Peyer's patch (tissue), 4 donors: ENCODE measurements around the gene NOTCH2. TPM values are rescaled to one million over a fixed set of nuclear protein-coding genes. Genes with fewer than 3 reads are reported as not detected.

Source experiments
- DNase-seq, 3 donors: peaks; one replicate each; pipeline ENCODE4 v3.0.0-alpha.2; 2017 to 2019
- H3K27ac ChIP-seq, 4 donors: fragments of 200-600 bp; sonication (generic); one replicate each; pipeline ENCODE4 v1.5.1; 2016 to 2019
- H3K27me3 ChIP-seq, 2 donors: fragments of 200-600 bp; sonication (generic); one replicate each; pipeline ENCODE4 v1.5.1; 2019
- H3K36me3 ChIP-seq, 3 donors: fragments of 200-600 bp; sonication (generic); one replicate each; pipeline ENCODE4 v1.5.1; 2016 to 2019
- H3K4me1 ChIP-seq, 4 donors: fragments of 200-600 bp; sonication (generic); one replicate each; pipeline ENCODE4 v1.5.1; 2016 to 2019
- H3K4me3 ChIP-seq, 4 donors: fragments of 200-600 bp; sonication (generic); 1 replicate in 3 of 4; 2 replicates in 1 of 4; pipeline ENCODE4 v1.5.1; 2016 to 2019; ENCODE audit warnings: mild to moderate bottlenecking in 1 of 4
- H3K9me3 ChIP-seq, 4 donors: fragments of 200-600 bp; sonication (generic); one replicate each; pipeline ENCODE4 v1.5.1; 2016 to 2019; ENCODE audit warnings: mild to moderate bottlenecking in 1 of 4
- POLR2A ChIP-seq, 2 donors: fragments of 450-650 bp; IDR thresholded peaks; one replicate each; pipeline ENCODE4 v1.5.1; 2017; ENCODE audit warnings: antibody characterized with exemption in 2 of 2, mild to moderate bottlenecking in 2 of 2, moderate library complexity in 2 of 2
- total RNA-seq, 4 donors: library from RNA; depleted of rRNA; stranded (reverse); fragments of >200 nt; gene quantifications; one replicate each; pipeline ENCODE4 v1.1.0, GENCODE V29; 2016
- TF ChIP-seq, protein P1 (sequence below), 6 experiments: fragments of 450-650 bp in 4 of 6; fragments of 200-600 bp in 2 of 6; sonication (generic) in 1 of 6; IDR thresholded peaks; one replicate each; pipeline ENCODE4 v1.5.1; 2017 to 2019; ENCODE audit warnings: antibody characterized with exemption in 6 of 6, mild to moderate bottlenecking in 3 of 6, moderate library complexity in 1 of 6

Gene NOTCH2
- total RNA-seq, 4 donors from 2014 or later, result 35.5 to 47.6 (median 40.3) TPM

DNA sequence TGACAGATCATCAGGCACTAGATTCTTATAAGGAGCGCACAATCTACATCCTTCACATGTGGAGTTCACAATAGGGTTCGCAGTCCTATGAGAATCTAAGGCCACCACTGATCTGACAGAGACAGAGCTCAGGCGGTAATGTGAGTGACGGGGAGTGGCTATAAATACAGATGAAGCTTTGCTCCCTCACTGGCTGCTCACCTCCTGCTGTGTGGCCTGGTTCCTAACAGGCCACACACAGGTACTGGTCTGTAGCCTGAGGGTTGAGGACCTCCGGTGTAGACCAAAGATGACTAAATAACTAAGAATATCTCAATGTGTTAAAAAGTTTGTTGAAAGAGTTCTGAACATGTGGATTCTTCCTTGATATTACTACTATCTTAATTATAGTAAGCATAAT is 117.0 kb downstream of the NOTCH2 start:
- no peak for TF ChIP-seq POLR2A (IDR thresholded peaks at IDR 0.05)
- TF ChIP-seq, protein P1, sequence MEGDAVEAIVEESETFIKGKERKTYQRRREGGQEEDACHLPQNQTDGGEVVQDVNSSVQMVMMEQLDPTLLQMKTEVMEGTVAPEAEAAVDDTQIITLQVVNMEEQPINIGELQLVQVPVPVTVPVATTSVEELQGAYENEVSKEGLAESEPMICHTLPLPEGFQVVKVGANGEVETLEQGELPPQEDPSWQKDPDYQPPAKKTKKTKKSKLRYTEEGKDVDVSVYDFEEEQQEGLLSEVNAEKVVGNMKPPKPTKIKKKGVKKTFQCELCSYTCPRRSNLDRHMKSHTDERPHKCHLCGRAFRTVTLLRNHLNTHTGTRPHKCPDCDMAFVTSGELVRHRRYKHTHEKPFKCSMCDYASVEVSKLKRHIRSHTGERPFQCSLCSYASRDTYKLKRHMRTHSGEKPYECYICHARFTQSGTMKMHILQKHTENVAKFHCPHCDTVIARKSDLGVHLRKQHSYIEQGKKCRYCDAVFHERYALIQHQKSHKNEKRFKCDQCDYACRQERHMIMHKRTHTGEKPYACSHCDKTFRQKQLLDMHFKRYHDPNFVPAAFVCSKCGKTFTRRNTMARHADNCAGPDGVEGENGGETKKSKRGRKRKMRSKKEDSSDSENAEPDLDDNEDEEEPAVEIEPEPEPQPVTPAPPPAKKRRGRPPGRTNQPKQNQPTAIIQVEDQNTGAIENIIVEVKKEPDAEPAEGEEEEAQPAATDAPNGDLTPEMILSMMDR (IDR thresholded peaks at IDR 0.05), result no peak

DNA sequence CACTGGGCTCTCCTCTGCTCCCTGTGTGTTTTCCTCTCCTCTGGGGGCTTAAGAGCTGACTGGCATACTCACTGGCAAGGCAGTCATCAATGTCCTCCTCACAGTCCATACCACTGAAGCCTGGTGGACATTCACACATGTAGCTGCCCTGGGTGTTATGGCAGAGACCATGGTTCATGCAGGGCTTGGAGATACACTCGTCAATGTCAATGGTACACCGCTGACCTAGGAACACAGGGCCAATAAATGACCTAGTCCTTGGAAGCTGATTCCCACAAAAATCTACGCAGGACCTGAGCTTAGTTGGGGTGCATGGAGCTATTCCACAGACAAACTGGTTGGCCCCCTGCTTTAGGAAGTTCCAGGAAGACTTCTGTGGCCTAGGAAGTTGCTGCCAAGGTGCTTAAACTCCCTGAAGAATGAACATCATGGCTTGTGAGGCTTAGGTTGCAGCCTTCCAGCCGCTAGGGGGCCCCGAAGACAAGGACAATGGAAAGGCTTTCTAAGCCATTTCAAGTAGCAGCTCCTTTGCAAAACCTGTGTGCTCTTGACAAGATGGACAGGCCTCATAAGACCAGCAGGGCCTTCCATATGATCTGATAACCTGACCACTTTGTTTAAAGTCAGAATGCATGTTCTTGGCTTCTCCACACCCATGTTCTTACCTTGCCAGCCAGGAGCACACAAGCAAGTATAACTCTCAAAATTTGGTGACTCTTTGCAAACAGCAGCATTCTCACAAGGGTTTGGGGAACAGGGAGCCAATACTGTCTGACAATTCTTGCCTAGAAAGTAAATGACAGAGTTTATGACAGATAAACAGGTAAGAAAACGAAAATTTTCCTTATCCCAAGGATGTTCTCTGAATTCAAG is 120.9 kb downstream of the NOTCH2 start:
- H3K27me3 ChIP-seq, result no peaks in the 10 kb centered on the region
- no peak overlapping the region for H3K4me3 ChIP-seq
- TF ChIP-seq POLR2A (IDR thresholded peaks at IDR 0.05), result no peak
- TF ChIP-seq, protein P1 (IDR thresholded peaks at IDR 0.05), result peak; percentile 35 to 85 (median 74)
- peak; percentile 71 to 91 (median 81) for DNase-seq
- H3K4me1 ChIP-seq, result no peaks in the 10 kb centered on the region
- no peak overlapping the region for H3K27ac ChIP-seq
- H3K9me3 ChIP-seq, result no peaks in the 10 kb centered on the region
- H3K36me3 ChIP-seq, result peaks cover 0 to 51% (median 0%) of the 10 kb centered on the region in 3 donors

More for the DNA sequence above, 117.0 kb downstream of the NOTCH2 start:
- Histone ChIP-seq H3K4me1 (no peaks in the 10 kb centered on the region), H3K27me3 (no peaks in the 10 kb centered on the region), H3K27ac (no peak overlapping the region), H3K9me3 (no peaks in the 10 kb centered on the region), H3K4me3 (no peak overlapping the region), H3K36me3 (peaks cover 0 to 63% (median 0%) of the 10 kb centered on the region in 3 donors)
- DNase-seq, result no peak

DNA sequence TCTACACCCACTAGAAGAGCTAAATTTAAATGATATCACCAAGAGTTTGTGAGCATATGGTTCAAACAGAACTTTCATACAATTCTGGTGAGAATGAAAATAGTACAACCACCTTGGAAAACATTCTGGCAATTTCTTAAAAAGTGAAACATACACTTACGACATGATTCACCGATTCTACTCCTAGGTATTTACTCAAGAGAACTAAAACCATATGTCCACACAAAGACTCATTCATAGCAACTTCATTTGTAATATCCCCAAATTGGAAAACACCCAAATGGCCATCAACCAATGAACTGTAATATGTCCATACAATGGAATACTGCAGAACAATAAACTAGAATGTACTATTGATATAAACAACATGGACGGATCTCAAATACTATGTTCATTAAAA is 122.0 kb downstream of the NOTCH2 start:
- H3K27me3 ChIP-seq, result no peaks in the 10 kb centered on the region
- H3K4me1 ChIP-seq, result no peaks in the 10 kb centered on the region
- H3K27ac ChIP-seq, result no peak overlapping the region
- H3K4me3 ChIP-seq, result no peak overlapping the region
- no peaks in the 10 kb centered on the region for H3K9me3 ChIP-seq
- DNase-seq, result no peak
- no peak for TF ChIP-seq POLR2A (IDR thresholded peaks at IDR 0.05)
- TF ChIP-seq, protein P1 (IDR thresholded peaks at IDR 0.05), result no peak
- peaks cover 0 to 40% (median 0%) of the 10 kb centered on the region in 3 donors for H3K36me3 ChIP-seq

DNA sequence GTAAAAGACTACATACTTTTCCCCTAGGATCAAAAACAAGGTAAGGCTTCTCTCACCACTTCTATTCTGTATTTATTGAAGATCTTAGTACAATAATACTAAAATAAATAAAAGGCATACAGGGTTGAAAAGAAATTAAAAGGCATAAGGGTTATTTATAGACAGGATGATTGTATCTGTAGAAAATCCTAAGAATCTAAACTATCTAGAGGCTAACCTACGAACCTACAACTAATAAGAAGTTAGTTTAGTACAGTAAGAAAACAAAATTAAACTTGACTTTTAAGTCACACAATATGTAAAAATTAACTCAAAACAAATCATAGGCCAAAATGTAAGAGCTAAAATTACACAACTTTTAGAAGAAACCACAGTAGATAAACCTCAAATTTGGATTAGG is 122.7 kb downstream of the NOTCH2 start:
- TF ChIP-seq, protein P1 (IDR thresholded peaks at IDR 0.05), result no peak
- no peak for TF ChIP-seq POLR2A (IDR thresholded peaks at IDR 0.05)
- DNase-seq, result no peak
- no peak overlapping the region for H3K27ac ChIP-seq
- H3K27me3 ChIP-seq, result no peaks in the 10 kb centered on the region
- H3K9me3 ChIP-seq, result no peaks in the 10 kb centered on the region
- no peak overlapping the region for H3K4me3 ChIP-seq
- no peaks in the 10 kb centered on the region for H3K4me1 ChIP-seq
- peaks cover 0 to 32% (median 0%) of the 10 kb centered on the region in 3 donors for H3K36me3 ChIP-seq

DNA sequence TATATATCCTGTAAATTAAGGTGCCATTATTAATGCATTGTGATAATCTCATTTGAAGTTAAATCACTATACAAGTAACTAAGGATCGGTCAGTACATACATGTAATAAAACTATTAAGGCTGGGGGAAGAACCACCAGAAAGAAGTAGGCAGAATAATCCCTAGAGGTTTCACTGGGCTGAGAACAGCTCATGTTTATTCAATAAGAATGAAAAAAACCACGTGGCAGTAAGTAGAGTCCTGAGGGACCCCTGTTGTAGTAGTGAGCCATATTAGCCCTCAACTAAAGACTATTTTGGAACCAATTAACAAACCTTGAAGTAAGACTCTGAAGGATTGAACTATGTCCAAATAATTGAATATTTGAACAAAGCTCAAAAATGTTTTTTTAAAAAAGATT is 126.2 kb downstream of the NOTCH2 start:
- H3K9me3 ChIP-seq, result no peaks in the 10 kb centered on the region
- DNase-seq, result no peak
- H3K4me3 ChIP-seq, result no peak overlapping the region
- H3K36me3 ChIP-seq, result peaks cover 0 to 36% (median 0%) of the 10 kb centered on the region in 3 donors
- no peaks in the 10 kb centered on the region for H3K4me1 ChIP-seq
- TF ChIP-seq POLR2A (IDR thresholded peaks at IDR 0.05), result no peak
- TF ChIP-seq, protein P1 (IDR thresholded peaks at IDR 0.05), result no peak
- H3K27me3 ChIP-seq, result no peaks in the 10 kb centered on the region
- H3K27ac ChIP-seq, result no peak overlapping the region
